K562 (cell line): ENCODE data around the gene SIGMAR1. TPM values are rescaled to one million over a fixed set of nuclear protein-coding genes. Genes with fewer than 3 reads are reported as not detected.
A peak's percentile ranks its signal among the peaks of the same experiment; 100 is the strongest.

Experiments used
- ATAC-seq: fragments of 200-7000 bp; cut with Tn5 transposase; 3 replicates; pipeline ENCODE4 v1.9.1; 2020; ENCODE audit warnings: moderate library complexity
- BruUV-seq: library from RNA; stranded (reverse); fragments of 400-500 nt; replicated peaks from 2 replicates; lab custom pipeline; 2021; lab: Mats Ljungman, UMichigan
- CTCF ChIA-PET: fragments of 300-600 bp; formaldehyde crosslinking; extraction: SDS; loops from one replicate; lab custom pipeline; 2021; ENCODE audit warnings: low intra/inter-chr PET ratio; lab: Yijun Ruan, JAX
- POLR2A ChIA-PET: fragments of 300-600, 350-650 bp; sonication (Branson Sonifier 250); formaldehyde crosslinking; extraction: SDS; loops from one replicate; lab custom pipeline; 2021; ENCODE audit warnings: antibody characterized with exemption, inconsistent platforms; lab: Yijun Ruan, JAX
- DNase-seq, 4 experiments: peaks; one replicate each; pipeline versions ENCODE4 v3.0.0 to v3.0.0-alpha.2; 2011 to 2018; ENCODE audit warnings: low spot score in 3 of 4, mixed read lengths in 3 of 4; ENCODE audit errors: extremely low read depth in 1 of 4
- FAIRE-seq: peaks from 2 replicates; lab custom pipeline; 2011; peaks lifted over from hg19 to GRCh38; lab: Jason Lieb, UNC
- H2AFZ ChIP-seq: 2 replicates; pipeline ENCODE4 v1.6.0; 2011; ENCODE audit warnings: low read depth, low read length, control low read depth, inconsistent platforms
- H3K27ac ChIP-seq: fragments of 200-600 bp; 3 replicates; pipeline ENCODE4 v1.8.0; 2011; ENCODE audit warnings: low read depth, mild to moderate bottlenecking, control low read depth, inconsistent platforms, low read length, moderate library complexity, mixed read lengths; ENCODE audit errors: extremely low read depth
- H3K27me3 ChIP-seq, 2 experiments: fragments of 300-600 bp in 1 of 2; 2 replicates in 1 of 2; 3 replicates in 1 of 2; pipeline versions ENCODE4 v1.6.0 to v1.8.0; 2011; ENCODE audit warnings: inconsistent platforms in 2 of 2, low read length in 2 of 2, mild to moderate bottlenecking in 1 of 2, mixed read lengths in 1 of 2, moderate library complexity in 1 of 2; ENCODE audit not compliant: control insufficient read depth in 2 of 2, insufficient read depth in 2 of 2
- H3K36me3 ChIP-seq: fragments of 300-600 bp; 3 replicates; pipeline ENCODE4 v1.8.0; 2011; ENCODE audit warnings: mild to moderate bottlenecking, low read length, inconsistent platforms; ENCODE audit not compliant: control insufficient read depth, insufficient read depth
- H3K4me1 ChIP-seq, 2 experiments: fragments of 200-600 bp in 1 of 2; replicated peaks in 1 of 2; 2 replicates in 1 of 2; 3 replicates in 1 of 2; pipeline versions ENCODE4 v1.5.1 to v1.8.0; 2011; ENCODE audit warnings: inconsistent platforms in 2 of 2, low read length in 2 of 2, mild to moderate bottlenecking in 1 of 2, mixed read lengths in 1 of 2, moderate library complexity in 1 of 2; ENCODE audit not compliant: control insufficient read depth in 2 of 2, insufficient read depth in 2 of 2
- H3K4me2 ChIP-seq: 2 replicates; pipeline ENCODE4 v1.6.1; 2011; ENCODE audit warnings: low read length, control low read depth, inconsistent platforms, mixed read lengths; ENCODE audit not compliant: insufficient read depth
- H3K4me3 ChIP-seq: fragments of 200-600 bp; sonication (generic), shearing (Covaris generic); 2 replicates; pipeline ENCODE4 v1.5.1; 2016; ENCODE audit warnings: control low read depth, inconsistent platforms
- H3K79me2 ChIP-seq: fragments of 200-600 bp; 3 replicates; pipeline ENCODE4 v1.8.0; 2011; ENCODE audit warnings: low read length, inconsistent platforms; ENCODE audit not compliant: control insufficient read depth, insufficient read depth
- H3K9ac ChIP-seq, 2 experiments: 2 replicates each; pipeline versions ENCODE4 v1.6.0 to v1.6.1; 2011; ENCODE audit warnings: low read depth in 2 of 2, low read length in 2 of 2, control low read depth in 1 of 2, inconsistent platforms in 1 of 2, mild to moderate bottlenecking in 1 of 2, mixed read lengths in 1 of 2; ENCODE audit not compliant: insufficient read depth in 1 of 2
- H3K9me1 ChIP-seq: one replicate; pipeline ENCODE4 v1.6.0; 2011; ENCODE audit warnings: inconsistent platforms, mild to moderate bottlenecking, low read length, moderate library complexity; ENCODE audit not compliant: control insufficient read depth, insufficient read depth
- H3K9me3 ChIP-seq: replicated peaks from 2 replicates; pipeline ENCODE4 v1.5.1; 2011; ENCODE audit warnings: low read depth, low read length, inconsistent platforms; ENCODE audit not compliant: control insufficient read depth, insufficient read depth
- H4K20me1 ChIP-seq: replicated peaks from 2 replicates; pipeline ENCODE4 v1.6.1; 2011; ENCODE audit warnings: low read length, inconsistent platforms, mixed read lengths; ENCODE audit not compliant: control insufficient read depth, insufficient read depth
- CC2D1A ChIP-seq: fragments of 450-650 bp; IDR thresholded peaks from 2 replicates; pipeline ENCODE4 v1.6.1; 2017; ENCODE audit warnings: mild to moderate bottlenecking
- NR2C1 ChIP-seq, 2 experiments: fragments of 450-650 bp; IDR thresholded peaks; 2 replicates each; pipeline ENCODE4 v1.6.1; 2017; ENCODE audit warnings: mild to moderate bottlenecking in 2 of 2, antibody characterized with exemption in 1 of 2, inconsistent platforms in 1 of 2, missing compliant biosample characterization in 1 of 2, missing genetic modification characterization in 1 of 2
- PML ChIP-seq: IDR thresholded peaks from 2 replicates; pipeline ENCODE4 v1.6.1; 2012; ENCODE audit warnings: low read length, inconsistent platforms
- SPI1 ChIP-seq: IDR thresholded peaks from 2 replicates; pipeline ENCODE4 v1.6.1; 2011; ENCODE audit warnings: low read depth, low read length, control low read depth, borderline replicate concordance
- ZKSCAN1 ChIP-seq: fragments of 150-350 bp; IDR thresholded peaks from 2 replicates; pipeline ENCODE4 v1.6.1; 2016; ENCODE audit warnings: low read depth, low read length
- WGBS: fragments of 100-300 bp; shearing (Covaris generic); methylation state at CpG from one replicate; pipeline ENCODE4 v1.1.6; 2016; ENCODE audit warnings: low coverage, mixed read lengths; ENCODE audit not compliant: insufficient coverage; ENCODE audit errors: missing lambda C conversion rate; 5-methylcytosine and 5-hydroxymethylcytosine counted together
- in situ Hi-C: fragments of 300-500 bp; cut with MboI; formaldehyde crosslinking; loops from 4 replicates; pipeline ENCODE4 v1.15.0; 2018; ENCODE audit warnings: inconsistent platforms, mixed read lengths
- intact Hi-C: fragments of 100-400 bp; cut with micrococcal nuclease; formaldehyde crosslinking; loops from 2 replicates; pipeline ENCODE4 v1.14.2; 2022
- polyA plus RNA-seq, 8 experiments: library from polyadenylated mRNA; depleted of rRNA in 4 of 8; stranded (reverse) in 5 of 8; unstranded in 3 of 8; fragments of >200 nt; fragmentation: Nextera tagmentation in 2 of 8; fragmentation: Illumina TruSeq in 1 of 8; extraction: Ambion mirVana in 2 of 8; extraction: Trizol in 1 of 8; gene quantifications; 2 replicates each; pipeline versions ENCODE4 v1.2.1 to v1.2.3, GENCODE V29; 2011 to 2014; ENCODE audit warnings: inconsistent platforms in 1 of 8, missing spikeins in 1 of 8
- total RNA-seq, 7 experiments: library from RNA; depleted of rRNA in 6 of 7; stranded (reverse); fragments of >200 nt in 6 of 7; fragmentation: Illumina TruSeq in 2 of 7; extraction: Trizol in 2 of 7; gene quantifications; 2 replicates each; pipeline versions ENCODE4 v1.2.1 to v1.2.3, GENCODE V29; 2011 to 2021; ENCODE audit warnings: low replicate concordance in 1 of 7
- TF ChIP-seq, protein P1 (sequence below): sonication (generic); formaldehyde crosslinking; IDR thresholded peaks from 2 replicates; pipeline ENCODE4 v1.8.0; 2022; ENCODE audit warnings: missing genetic modification reagents, mild to moderate bottlenecking, moderate library complexity, borderline replicate concordance
- TF ChIP-seq, protein P2 (sequence below): fragments of 250-450 bp; sonication (Bioruptor Pico); IDR thresholded peaks from 2 replicates; pipeline ENCODE4 v1.9.0; 2021; ENCODE audit warnings: mild to moderate bottlenecking, inconsistent platforms

Gene SIGMAR1
- total and polyA plus RNA-seq, 9 of the 15 experiments (the other 6 are each of a cell fraction or from before 2014, with no cell fraction given) = 6.9 to 80.0 (median 35.2) TPM

DNA sequence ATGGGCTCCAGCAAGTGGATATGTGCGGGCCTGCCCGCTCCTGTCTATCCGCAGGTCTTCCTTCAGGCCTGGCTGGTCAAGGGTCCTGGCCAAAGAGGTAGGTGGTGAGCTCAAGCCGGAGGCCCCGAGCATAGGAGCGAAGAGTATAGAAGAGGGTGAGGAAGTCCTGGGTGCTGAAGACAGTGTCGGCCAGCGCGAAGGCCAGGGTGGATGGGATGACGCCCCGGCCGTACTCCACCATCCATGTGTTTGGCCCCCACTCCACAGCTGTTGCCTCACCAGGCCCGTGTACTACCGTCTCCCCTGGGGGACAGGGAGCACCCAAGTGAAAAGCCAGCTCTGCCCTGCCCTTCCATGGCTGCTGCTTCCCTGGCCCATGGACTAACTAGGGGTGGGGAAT, 2.0 kb downstream of the SIGMAR1 start (continued):
- TF ChIP-seq ZKSCAN1 = no peak
- TF ChIP-seq CC2D1A = no peak
- TF ChIP-seq PML = no peak
- TF ChIP-seq NR2C1 (IDR thresholded peaks at IDR 0.05) = no peak
- TF ChIP-seq NR2C1 (tag; IDR thresholded peaks at IDR 0.05) = no peak
- no peak for TF ChIP-seq SPI1
- TF ChIP-seq, protein P1, sequence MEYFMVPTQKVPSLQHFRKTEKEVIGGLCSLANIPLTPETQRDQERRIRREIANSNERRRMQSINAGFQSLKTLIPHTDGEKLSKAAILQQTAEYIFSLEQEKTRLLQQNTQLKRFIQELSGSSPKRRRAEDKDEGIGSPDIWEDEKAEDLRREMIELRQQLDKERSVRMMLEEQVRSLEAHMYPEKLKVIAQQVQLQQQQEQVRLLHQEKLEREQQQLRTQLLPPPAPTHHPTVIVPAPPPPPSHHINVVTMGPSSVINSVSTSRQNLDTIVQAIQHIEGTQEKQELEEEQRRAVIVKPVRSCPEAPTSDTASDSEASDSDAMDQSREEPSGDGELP (CRISPR knock-in tag) = no peak
- TF ChIP-seq, all 486 proteins: peak for 0

GRCh38 chr9:34634551-34635248, 2.9 kb downstream of the SIGMAR1 start:
- intact Hi-C loops (no loop called here), in situ Hi-C loops (no loop called here)
- peaks cover 18% of the 10 kb centered on the region for H3K79me2 ChIP-seq
- TSS peak; percentile 61 for BruUV-seq
- H3K4me3 ChIP-seq = no peak overlapping the region
- H4K20me1 ChIP-seq = 0 out of 2 replicates have a peak, but pooled peaks cover 4% of the 10 kb centered on the region
- ATAC-seq (no peak), DNase-seq (no peak), FAIRE-seq (no peak)
- no peak overlapping the region for H2AFZ ChIP-seq
- peaks cover 14% of the 10 kb centered on the region; the same call in 1 of the 3 replicates for H3K36me3 ChIP-seq
- no peak overlapping the region for H3K4me2 ChIP-seq
- peaks cover 0 to 12% of the 10 kb centered on the region in 2 experiments; a peak in 4 of 5 replicates for H3K27me3 ChIP-seq
- no peaks in the 10 kb centered on the region for H3K9me1 ChIP-seq
- H3K9me3 ChIP-seq = no peaks in the 10 kb centered on the region
- ChIA-PET CTCF (interaction anchor here (1.2 to 1.5 kb wide), 3 partner anchors 22 to 303 kb away, joined by 3 to 11 read pairs (median 7); no protein-coding TSS in a partner anchor), POLR2A (interaction anchor here (0.6 to 1.2 kb wide), 6 partner anchors 12 to 300 kb away, joined by 3 to 5 read pairs (median 3); partner anchors contain the start of genes GALT and IL11RA)
- WGBS = 70% methylated on average over 2 of the region's 3 CpGs
- H3K27ac ChIP-seq = no peak overlapping the region
- H3K4me1 ChIP-seq = peaks cover 5 to 23% of the 10 kb centered on the region in 2 experiments; a peak in 4 of 5 replicates
- peak overlapping the region in 1 of 2 experiments; percentile 77; a peak in 1 of 4 replicates for H3K9ac ChIP-seq
- TF ChIP-seq, protein P2, sequence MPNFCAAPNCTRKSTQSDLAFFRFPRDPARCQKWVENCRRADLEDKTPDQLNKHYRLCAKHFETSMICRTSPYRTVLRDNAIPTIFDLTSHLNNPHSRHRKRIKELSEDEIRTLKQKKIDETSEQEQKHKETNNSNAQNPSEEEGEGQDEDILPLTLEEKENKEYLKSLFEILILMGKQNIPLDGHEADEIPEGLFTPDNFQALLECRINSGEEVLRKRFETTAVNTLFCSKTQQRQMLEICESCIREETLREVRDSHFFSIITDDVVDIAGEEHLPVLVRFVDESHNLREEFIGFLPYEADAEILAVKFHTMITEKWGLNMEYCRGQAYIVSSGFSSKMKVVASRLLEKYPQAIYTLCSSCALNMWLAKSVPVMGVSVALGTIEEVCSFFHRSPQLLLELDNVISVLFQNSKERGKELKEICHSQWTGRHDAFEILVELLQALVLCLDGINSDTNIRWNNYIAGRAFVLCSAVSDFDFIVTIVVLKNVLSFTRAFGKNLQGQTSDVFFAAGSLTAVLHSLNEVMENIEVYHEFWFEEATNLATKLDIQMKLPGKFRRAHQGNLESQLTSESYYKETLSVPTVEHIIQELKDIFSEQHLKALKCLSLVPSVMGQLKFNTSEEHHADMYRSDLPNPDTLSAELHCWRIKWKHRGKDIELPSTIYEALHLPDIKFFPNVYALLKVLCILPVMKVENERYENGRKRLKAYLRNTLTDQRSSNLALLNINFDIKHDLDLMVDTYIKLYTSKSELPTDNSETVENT = no peak
